DMS114 treated with DMSO at 0.1 percent for 48 hours (cell line): Measurements from ENCODE around the gene POLR1D.
"Not testable (repeated sequence)": the region's sequence is repeated elsewhere in the genome, so short reads cannot be mapped to it uniquely, and the experiment has no call there.

ENCODE experiments used
- DNase-seq: peaks from one replicate; lab custom pipeline; 2025; ENCODE audit not compliant: unreplicated experiment; lab: John Stamatoyannopoulos, UW

POLR1D gene

GRCh38 chr13:27613628-27614027 lies 8.1 kb upstream of the POLR1D start:
- no peak for DNase-seq

DNA sequence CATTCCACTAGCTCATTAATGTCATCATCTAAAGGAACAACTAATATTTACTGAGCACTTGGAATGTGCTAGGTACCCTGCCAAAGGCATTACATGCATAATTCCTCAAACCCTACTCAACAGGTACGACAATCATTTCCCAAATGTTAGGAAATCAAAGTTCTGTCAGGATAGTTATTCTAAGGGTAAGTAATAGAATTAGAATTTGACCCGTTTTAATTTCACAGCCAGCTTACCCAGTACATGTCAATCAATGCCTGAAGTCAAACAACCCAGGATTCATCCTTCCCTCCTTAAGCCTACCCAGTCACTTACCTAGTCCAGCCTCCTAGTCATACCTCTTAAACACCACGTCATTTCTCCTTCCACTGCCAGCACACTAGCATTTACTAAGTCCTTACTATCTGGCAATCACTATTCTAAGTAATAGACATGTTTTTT lies 3.8 kb upstream of the POLR1D start:
- DNase-seq, result no peak

DNA sequence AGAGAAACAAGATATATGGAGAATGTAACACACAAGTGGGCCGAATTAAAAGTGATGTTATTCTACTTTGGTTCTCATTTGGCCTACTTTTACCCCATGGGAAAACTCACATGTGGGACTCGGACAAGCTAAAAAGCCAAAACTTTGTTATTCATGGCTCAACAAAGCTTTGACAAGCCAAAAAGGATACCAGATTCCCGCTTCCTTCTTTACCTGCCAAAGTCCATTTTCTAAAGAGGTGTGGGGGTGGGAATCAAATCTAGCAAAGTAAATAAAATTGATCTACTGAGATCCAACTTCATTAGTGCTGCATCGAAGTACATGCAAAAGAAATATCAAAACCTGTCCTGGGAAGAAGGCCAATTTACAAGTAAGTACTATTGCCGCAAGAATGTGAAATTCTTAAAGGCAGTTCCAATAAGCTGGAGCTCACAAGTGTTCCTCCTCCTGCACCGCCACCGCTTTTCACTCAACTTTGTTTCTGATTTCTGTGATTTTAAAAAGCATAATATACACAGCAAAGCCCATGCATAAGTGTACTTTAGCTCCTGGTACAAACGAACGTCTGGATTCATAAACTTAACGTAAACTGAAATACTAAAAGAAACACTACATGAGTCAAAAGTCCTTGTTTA lies 2.5 kb upstream of the POLR1D start:
- no peak for DNase-seq

DNA sequence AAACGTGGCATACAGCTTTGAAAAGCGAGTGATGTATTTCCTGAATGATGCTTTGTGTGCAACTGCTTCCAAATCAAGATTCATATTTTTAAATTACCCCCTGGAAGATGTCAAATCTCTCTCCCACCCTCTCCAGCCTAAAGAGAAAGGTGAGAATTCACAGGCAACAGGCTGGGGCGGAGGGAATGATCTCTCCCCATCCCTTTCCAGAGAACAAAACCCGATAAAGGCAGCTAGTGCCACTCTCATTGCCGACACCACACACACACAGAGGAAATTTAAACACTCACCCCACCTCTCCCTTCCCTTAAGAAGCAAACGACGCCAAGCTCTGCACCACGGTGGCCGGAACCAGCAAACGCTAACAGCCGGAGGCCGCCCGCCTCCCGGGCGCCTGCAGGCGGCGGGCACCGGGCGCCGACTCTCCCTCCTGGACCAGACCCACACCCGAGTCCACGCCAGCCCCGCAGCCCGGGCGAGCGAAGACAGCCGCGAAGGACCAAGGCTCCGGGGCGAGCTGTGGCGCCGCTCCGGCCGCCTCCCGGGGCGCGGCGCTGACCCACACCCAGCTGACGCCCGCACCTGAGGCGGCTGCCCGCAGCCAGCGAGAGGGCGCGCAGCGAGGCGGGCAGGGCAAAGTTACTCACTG lies 1.8 kb upstream of the POLR1D start:
- DNase-seq, result no peak

- peak; percentile 79 for DNase-seq
Observed at GRCh38 chr13:27620377-27621115, 1.1 kb upstream of the POLR1D start, which contains the start of gene LNX2. TSS of gene LNX2 (minus strand) at chr13:27620529. CDS start at chr13:27581703, 38,826 bp downstream.

GRCh38 chr13:27621116-27621365 lies 651 bp upstream of the POLR1D start:
- DNase-seq, result no peak

- DNase-seq, result peak; percentile 3
Observed at GRCh38 chr13:27622102-27622820, 569 bp downstream of the POLR1D start.

DNA sequence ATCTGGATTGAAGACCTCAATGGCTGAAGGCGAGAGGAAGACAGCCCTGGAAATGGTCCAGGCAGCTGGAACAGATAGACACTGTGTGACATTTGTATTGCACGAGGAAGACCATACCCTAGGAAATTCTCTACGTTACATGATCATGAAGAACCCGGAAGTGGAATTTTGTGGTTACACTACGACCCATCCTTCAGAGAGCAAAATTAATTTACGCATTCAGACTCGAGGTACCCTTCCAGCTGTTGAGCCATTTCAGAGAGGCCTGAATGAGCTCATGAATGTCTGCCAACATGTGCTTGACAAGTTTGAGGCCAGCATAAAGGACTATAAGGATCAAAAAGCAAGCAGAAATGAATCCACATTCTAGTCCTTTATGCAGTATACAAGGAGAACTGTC lies 1.2 kb downstream of the POLR1D start:
- DNase-seq, result no peak

DNA sequence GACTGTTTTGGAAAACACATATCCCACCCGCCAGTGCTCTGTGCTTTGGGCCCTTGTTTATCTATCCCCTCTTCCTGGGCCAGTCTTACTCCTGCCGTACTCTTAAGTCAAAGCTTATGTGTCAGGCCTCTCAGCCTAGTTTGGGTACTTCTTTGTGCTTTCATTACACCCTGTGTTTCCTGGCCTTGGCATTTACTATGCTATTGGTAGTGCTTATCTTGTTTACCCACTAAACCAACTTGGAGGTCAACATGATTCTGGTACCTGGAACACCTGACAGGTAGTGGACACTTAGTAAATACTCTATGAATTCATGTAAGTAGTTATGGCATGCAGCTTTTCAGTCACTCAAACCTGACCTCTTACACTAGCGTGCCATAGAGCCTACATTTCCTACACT lies 2.4 kb downstream of the POLR1D start:
- no peak for DNase-seq

DNA sequence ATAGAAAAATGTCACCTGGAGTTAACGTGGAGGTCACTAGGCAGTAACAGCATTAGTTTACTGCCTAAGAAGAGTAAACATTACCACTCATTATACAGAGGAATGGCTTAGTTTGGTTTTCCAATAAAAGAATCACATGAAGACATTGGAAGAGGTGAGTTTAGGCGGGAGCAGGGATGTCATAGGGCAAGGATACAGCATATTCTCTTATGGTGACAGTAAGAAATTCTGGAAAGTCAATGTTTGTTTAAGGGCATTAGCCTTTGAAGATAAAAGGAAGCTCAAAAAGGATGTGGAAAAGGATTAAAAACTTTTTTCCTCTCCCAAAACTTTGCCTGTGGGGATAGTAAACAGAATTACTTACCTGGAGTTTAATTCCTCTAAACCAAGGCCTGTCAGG lies 4.1 kb downstream of the POLR1D start:
- DNase-seq, result no peak

GRCh38 chr13:27627380-27627779 lies 5.7 kb downstream of the POLR1D start:
- DNase-seq, result no peak

- no peak for DNase-seq
Observed at GRCh38 chr13:27628081-27628480, 6.4 kb downstream of the POLR1D start.

DNA sequence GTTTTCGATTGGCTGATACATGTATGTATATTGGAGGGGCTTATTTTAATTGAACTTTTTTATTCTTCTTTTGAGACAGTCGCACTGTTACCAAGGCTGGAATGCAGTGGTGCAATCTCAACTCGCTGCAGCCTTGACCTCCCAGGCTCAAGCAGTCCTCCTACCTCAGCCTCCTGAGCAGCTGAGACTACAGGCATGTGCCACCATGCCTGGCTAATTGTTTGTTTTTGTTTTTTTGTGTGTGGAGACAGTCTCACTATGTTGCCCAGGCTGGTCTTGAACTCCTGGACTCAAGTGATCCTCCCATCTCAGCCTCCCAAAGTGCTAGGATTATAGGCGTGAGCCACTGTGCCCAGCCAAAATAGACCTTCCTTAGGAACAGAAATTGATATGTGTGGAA lies 7.1 kb downstream of the POLR1D start:
- not testable (repeated sequence) for DNase-seq

- no peak for DNase-seq
Observed at GRCh38 chr13:27631156-27631555, 9.5 kb downstream of the POLR1D start.

DNA sequence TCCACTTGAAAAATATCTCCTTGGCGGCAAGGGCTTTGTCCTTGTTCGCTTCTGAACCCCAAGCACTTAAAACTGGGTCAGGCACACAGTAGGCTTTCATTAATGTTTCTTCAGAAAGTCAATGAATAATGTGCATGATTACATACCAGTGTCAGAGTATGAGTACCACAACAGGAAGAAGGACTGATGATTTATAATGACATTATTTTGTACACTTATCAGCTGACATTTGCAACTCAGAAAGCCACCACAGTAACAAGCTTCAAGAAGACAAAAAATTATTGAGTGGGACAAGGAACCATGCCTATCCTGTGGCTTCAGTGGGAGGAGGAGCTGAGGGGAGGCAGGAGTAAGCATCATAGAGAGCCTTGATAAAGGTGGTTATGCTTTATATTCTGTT lies 10.0 kb downstream of the POLR1D start:
- DNase-seq, result no peak

- no peak for DNase-seq
Observed at GRCh38 chr13:27632214-27632613, 10.5 kb downstream of the POLR1D start.

DNA sequence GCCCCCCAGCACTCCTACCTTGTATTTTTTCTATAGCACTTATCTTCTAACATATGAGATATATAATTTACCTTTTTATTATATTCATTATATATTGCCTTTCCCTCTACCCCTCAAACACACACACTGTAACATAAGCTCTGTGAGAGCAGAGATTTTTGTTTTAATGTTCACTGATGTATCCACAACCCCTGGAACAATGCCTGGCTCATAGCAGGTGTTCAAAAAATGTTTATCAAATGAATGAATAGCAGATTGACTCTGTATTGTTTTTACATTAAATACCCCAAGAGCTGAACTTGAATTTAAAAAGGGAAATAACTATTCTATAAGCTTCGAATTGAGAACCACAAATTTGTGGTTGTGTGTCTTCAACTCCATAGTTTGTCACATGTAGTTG lies 11.0 kb downstream of the POLR1D start:
- no peak for DNase-seq

DNA sequence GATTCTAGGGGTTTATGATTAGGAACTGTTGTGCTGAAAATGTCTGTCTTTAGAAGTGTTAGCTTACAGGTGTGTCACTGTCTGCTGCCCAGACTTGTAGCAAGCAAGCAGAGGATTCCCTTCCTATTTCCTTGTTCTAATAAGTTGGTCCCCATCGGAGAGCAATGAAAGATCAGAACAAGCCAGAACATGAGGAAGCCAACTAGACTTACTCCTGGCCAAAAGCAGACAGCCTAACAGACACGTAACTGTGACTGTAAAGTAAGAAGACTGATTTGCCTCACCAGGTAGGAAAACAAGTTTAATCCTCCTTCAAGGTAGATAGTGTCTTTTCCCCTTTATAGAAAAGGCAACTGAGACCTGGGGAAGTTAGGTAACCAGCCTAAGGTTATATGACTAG lies 12.5 kb downstream of the POLR1D start:
- DNase-seq, result no peak

GRCh38 chr13:27634791-27635190 lies 13.1 kb downstream of the POLR1D start:
- no peak for DNase-seq

- DNase-seq, result no peak
Observed at GRCh38 chr13:27635266-27635665, 13.6 kb downstream of the POLR1D start.

- no peak for DNase-seq
Observed at GRCh38 chr13:27636589-27637288, 15.0 kb downstream of the POLR1D start.
